ENCODE data around the gene NDUFAF4.

DNA sequence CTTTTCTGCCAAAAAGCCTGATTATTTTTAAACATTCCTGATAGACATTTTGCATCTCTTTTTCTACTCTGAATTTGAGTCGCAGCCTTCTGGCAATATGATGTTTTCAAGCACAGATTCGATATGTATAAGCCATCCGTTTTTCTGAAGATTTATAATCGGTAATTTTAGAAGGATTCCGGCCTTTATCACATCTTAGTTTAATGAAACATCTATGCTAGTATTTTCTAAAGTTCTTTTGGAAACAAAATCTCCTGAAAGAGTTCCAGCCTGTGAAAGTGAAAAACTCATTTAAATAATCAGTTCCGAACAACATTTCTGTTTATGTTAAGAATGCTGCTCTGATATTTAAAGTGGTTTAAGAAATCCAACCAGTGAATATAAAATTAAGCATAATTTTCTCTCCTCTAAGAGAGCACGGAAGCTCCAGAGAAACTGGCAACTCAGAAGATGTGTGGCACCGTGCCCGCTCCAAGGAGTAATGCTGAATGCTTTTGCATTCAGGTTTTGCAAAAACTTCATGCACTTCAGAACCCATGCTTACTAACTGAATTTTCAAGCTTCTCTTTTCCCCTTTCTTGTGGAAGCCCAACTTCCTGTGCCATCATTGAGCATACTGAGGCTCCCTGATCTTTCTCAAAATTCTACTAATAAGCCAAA lies 20.7 kb downstream of the NDUFAF4 start:
- TF ChIP-seq ZNF24 (tag by site-specific recombination; IDR thresholded peaks at IDR 0.05) (no peak), HOXA7 (CRISPR knock-in tag; IDR thresholded peaks at IDR 0.05; ENCODE audit: borderline replicate concordance) (no peak), CTCF (tag by site-specific recombination; IDR thresholded peaks at IDR 0.05) (no peak), ZNF23 (tag by site-specific recombination; IDR thresholded peaks at IDR 0.05; ENCODE audit: borderline replicate concordance) (no peak), ATF2 (tag by site-specific recombination; IDR thresholded peaks at IDR 0.05; ENCODE audit: low read depth) (no peak), ZFP69B (tag by site-specific recombination; IDR thresholded peaks at IDR 0.05) (no peak), ZNF513 (tag by site-specific recombination; IDR thresholded peaks at IDR 0.05) (no peak), BCL11A (tag by site-specific recombination; IDR thresholded peaks at IDR 0.05; ENCODE audit: low read depth) (no peak), KLF9 (tag by site-specific recombination; IDR thresholded peaks at IDR 0.05; ENCODE audit: low read depth) (no peak), KLF7 (tag by site-specific recombination; IDR thresholded peaks at IDR 0.05; ENCODE audit: borderline replicate concordance) (no peak), ZNF2 (tag by site-specific recombination; IDR thresholded peaks at IDR 0.05) (no peak)
- TF ChIP-seq, protein P1, sequence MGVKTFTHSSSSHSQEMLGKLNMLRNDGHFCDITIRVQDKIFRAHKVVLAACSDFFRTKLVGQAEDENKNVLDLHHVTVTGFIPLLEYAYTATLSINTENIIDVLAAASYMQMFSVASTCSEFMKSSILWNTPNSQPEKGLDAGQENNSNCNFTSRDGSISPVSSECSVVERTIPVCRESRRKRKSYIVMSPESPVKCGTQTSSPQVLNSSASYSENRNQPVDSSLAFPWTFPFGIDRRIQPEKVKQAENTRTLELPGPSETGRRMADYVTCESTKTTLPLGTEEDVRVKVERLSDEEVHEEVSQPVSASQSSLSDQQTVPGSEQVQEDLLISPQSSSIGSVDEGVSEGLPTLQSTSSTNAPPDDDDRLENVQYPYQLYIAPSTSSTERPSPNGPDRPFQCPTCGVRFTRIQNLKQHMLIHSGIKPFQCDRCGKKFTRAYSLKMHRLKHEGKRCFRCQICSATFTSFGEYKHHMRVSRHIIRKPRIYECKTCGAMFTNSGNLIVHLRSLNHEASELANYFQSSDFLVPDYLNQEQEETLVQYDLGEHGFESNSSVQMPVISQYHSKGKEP (tag by site-specific recombination; IDR thresholded peaks at IDR 0.05) = no peak
- TF ChIP-seq, protein P2, sequence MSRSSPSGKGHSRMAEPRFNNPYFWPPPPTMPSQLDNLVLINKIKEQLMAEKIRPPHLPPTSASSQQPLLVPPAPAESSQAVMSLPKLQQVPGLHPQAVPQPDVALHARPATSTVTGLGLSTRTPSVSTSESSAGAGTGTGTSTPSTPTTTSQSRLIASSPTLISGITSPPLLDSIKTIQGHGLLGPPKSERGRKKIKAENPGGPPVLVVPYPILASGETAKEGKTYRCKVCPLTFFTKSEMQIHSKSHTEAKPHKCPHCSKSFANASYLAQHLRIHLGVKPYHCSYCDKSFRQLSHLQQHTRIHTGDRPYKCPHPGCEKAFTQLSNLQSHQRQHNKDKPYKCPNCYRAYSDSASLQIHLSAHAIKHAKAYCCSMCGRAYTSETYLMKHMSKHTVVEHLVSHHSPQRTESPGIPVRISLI (tag by site-specific recombination; IDR thresholded peaks at IDR 0.05) = no peak
